Psoas muscle (tissue), 8 donors: ENCODE results near the gene SLC22A7. TPM values are rescaled to one million over a fixed set of nuclear protein-coding genes. Genes with fewer than 3 reads are reported as not detected.

Experiments
- ATAC-seq, 4 donors: fragments of 200-7000 bp; cut with Tn5 transposase; one replicate each; pipeline ENCODE4 v1.9.1; 2020; ENCODE audit warnings: moderate library complexity in 3 of 4, mild to moderate bottlenecking in 2 of 4
- DNase-seq, 2 donors: peaks; one replicate each; pipeline ENCODE4 v3.0.0-alpha.2; 2020
- H3K27ac ChIP-seq: fragments of 200-600 bp; one replicate; pipeline ENCODE4 v1.8.0; 2022
- H3K27me3 ChIP-seq, 3 donors: fragments of 200-600 bp in 1 of 3; one replicate each; pipeline versions ENCODE4 v1.6.1 to v1.8.0; 2013 to 2022; ENCODE audit warnings: low read length in 2 of 3, mild to moderate bottlenecking in 2 of 3, moderate library complexity in 1 of 3; ENCODE audit not compliant: insufficient read depth in 3 of 3
- H3K36me3 ChIP-seq, 2 donors: fragments of 200-600 bp in 1 of 2; one replicate each; pipeline versions ENCODE4 v1.6.1 to v1.8.0; 2013 to 2022; ENCODE audit warnings: low read depth in 1 of 2, mild to moderate bottlenecking in 1 of 2, moderate library complexity in 1 of 2; ENCODE audit not compliant: insufficient read depth in 1 of 2
- H3K4me1 ChIP-seq: fragments of 200-600 bp; one replicate; pipeline ENCODE4 v1.8.0; 2022
- H3K4me3 ChIP-seq: fragments of 200-600 bp; one replicate; pipeline ENCODE4 v1.8.0; 2022; ENCODE audit warnings: mild to moderate bottlenecking
- H3K9me3 ChIP-seq: fragments of 200-600 bp; one replicate; pipeline ENCODE4 v1.8.0; 2022
- WGBS, 3 donors: extraction: QIAGEN DNeasy Blood & Tissue Kit; methylation state at CpG; one replicate each; pipeline versions ENCODE4 v1.1.6 to v1.1.7; 2013; 5-methylcytosine and 5-hydroxymethylcytosine counted together
- intact Hi-C, 2 donors: fragments of 100-400 bp; cut with DNase I; formaldehyde crosslinking; loops; one replicate each; pipeline versions ENCODE4 v1.11.0 to v1.14.2; 2022
- long read RNA-seq, 2 donors: library from polyadenylated mRNA; unstranded; transcript quantifications; one replicate each; pipeline ENCODE4 v2.0.0, GENCODE V29; 2021
- polyA plus RNA-seq, 3 donors: library from polyadenylated mRNA; stranded (reverse); fragments of 200-250 nt; gene quantifications; one replicate each; pipeline ENCODE4 v1.2.3, GENCODE V29; 2013
- total RNA-seq, 4 donors: library from RNA; stranded (reverse); fragmentation: NEBNext Ultra II Directional in 2 of 4; extraction: Animal tissue kit (Norgen Biotek cat#: 25700) in 2 of 4; gene quantifications; one replicate each; pipeline versions ENCODE4 v1.2.1 to v1.2.4, GENCODE V29; 2021 to 2023
- TF ChIP-seq, protein P1 (sequence below): fragments of 200-600 bp; IDR thresholded peaks from one replicate; pipeline ENCODE4 v1.8.0; 2022; ENCODE audit warnings: antibody characterized with exemption
- donor health status: healthy with polysubstance abuse.
- donor health status: DM: no; HTN: no; CAD: no; lungs with moderate emphysema.
- donor health status: Bipolar disorder and iron deficiency.
- donor health status: healthy.
- donor health status: DM: yes; HTN: yes; CAD: no.
- donor health status: DM: no; HTN: no; CAD: no.
- donor health status: DM: no; HTN: no; CAD: no.
- donor health status: DM: yes; HTN: yes; CAD: no.

SLC22A7 gene
- total RNA-seq = not detected
- not detected for polyA plus RNA-seq
- long read RNA-seq, donor 1 = 0 reads
- long read RNA-seq, donor 2 = 0 reads

- intact Hi-C loops = no loop called here
- TF ChIP-seq, protein P1, sequence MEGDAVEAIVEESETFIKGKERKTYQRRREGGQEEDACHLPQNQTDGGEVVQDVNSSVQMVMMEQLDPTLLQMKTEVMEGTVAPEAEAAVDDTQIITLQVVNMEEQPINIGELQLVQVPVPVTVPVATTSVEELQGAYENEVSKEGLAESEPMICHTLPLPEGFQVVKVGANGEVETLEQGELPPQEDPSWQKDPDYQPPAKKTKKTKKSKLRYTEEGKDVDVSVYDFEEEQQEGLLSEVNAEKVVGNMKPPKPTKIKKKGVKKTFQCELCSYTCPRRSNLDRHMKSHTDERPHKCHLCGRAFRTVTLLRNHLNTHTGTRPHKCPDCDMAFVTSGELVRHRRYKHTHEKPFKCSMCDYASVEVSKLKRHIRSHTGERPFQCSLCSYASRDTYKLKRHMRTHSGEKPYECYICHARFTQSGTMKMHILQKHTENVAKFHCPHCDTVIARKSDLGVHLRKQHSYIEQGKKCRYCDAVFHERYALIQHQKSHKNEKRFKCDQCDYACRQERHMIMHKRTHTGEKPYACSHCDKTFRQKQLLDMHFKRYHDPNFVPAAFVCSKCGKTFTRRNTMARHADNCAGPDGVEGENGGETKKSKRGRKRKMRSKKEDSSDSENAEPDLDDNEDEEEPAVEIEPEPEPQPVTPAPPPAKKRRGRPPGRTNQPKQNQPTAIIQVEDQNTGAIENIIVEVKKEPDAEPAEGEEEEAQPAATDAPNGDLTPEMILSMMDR = no peak
- no peaks in the 10 kb centered on the region for H3K36me3 ChIP-seq
- H3K27ac ChIP-seq = no peak within 1 kb of the TSS
- no peaks in the 10 kb centered on the region for H3K4me1 ChIP-seq
- DNase-seq (peak in 1 of 2 donors; percentile 52), ATAC-seq (no peak)
- no peaks in the 10 kb centered on the region for H3K9me3 ChIP-seq
- peaks cover 0 to 25% (median 3%) of the 10 kb centered on the region in 3 donors for H3K27me3 ChIP-seq
- no peak within 1 kb of the TSS for H3K4me3 ChIP-seq
- WGBS, 3 donors = 46 to 59% (median 53%) methylated on average over 10 of the region's 10 CpGs
These were observed at the start of gene SLC22A7 for GRCh38 chr6:43297644-43298564. TSS of gene SLC22A7 (plus strand) at chr6:43298260. CDS start at chr6:43298359, 99 bp downstream.

DNA sequence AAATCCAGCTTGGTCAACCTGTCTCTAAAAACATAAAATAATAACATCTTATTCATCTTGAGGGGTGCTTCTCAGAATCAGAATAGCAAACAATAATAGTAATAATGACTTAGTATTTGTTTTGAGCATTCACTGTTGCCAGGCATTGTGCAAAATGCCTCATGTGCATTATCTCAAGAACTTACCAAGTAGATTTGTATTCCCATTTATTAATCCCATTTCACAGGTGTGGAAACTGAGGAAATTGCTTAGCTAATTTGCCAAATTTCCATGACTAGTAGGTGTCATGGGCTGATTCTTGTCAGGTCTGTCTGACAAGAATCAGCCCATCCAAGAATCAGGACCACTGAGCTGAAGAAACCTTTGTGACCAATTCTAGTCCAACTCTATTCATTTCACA, 49.3 kb upstream of the SLC22A7 start:
- ATAC-seq (no peak), DNase-seq (no peak)
- H3K27ac ChIP-seq = no peak overlapping the region
- no peaks in the 10 kb centered on the region for H3K4me1 ChIP-seq
- H3K27me3 ChIP-seq = peaks cover 0 to 35% (median 13%) of the 10 kb centered on the region in 3 donors
- TF ChIP-seq, protein P1 = no peak
- H3K4me3 ChIP-seq = no peak overlapping the region
- intact Hi-C loops = no loop called here
- no peaks in the 10 kb centered on the region for H3K36me3 ChIP-seq
- H3K9me3 ChIP-seq = no peaks in the 10 kb centered on the region

GRCh38 chr6:43250992-43251373, 47.1 kb upstream of the SLC22A7 start:
- Histone ChIP-seq H3K9me3 (no peaks in the 10 kb centered on the region), H3K27me3 (peaks cover 0 to 18% (median 4%) of the 10 kb centered on the region in 3 donors), H3K27ac (no peak overlapping the region), H3K36me3 (no peaks in the 10 kb centered on the region), H3K4me3 (no peak overlapping the region), H3K4me1 (no peaks in the 10 kb centered on the region)
- ATAC-seq = no peak
- intact Hi-C loops = no loop called here
- DNase-seq = no peak
- WGBS, 3 donors = 14 to 16% (median 16%) methylated on average over 8 of the region's 8 CpGs
- TF ChIP-seq, protein P1 = no peak

GRCh38 chr6:43253401-43253800, 44.7 kb upstream of the SLC22A7 start:
- no peaks in the 10 kb centered on the region for H3K36me3 ChIP-seq
- no peak for ATAC-seq
- peaks cover 0 to 18% (median 4%) of the 10 kb centered on the region in 3 donors for H3K27me3 ChIP-seq
- WGBS, 3 donors = 87 to 94% (median 89%) methylated on average over 9 to 11 of the region's 11 CpGs
- peak in 1 of 2 donors; percentile 41 for DNase-seq
- TF ChIP-seq, protein P1 = no peak
- H3K4me1 ChIP-seq = no peaks in the 10 kb centered on the region
- H3K27ac ChIP-seq = no peak overlapping the region
- intact Hi-C loops = no loop called here
- H3K9me3 ChIP-seq = no peaks in the 10 kb centered on the region
- H3K4me3 ChIP-seq = no peak overlapping the region
